A549 (cell line): Measurements from ENCODE around the gene CD58.

Experiments used
- CHD4 ChIP-seq: fragments of 200-600 bp; sonication (generic); IDR thresholded peaks from 2 replicates; pipeline ENCODE4 v1.6.1; 2016; ENCODE audit warnings: antibody characterized with exemption, mild to moderate bottlenecking, borderline replicate concordance
- EHMT2 ChIP-seq: fragments of 200-600 bp; sonication (generic); IDR thresholded peaks from 2 replicates; pipeline ENCODE4 v1.6.1; 2016; ENCODE audit warnings: antibody characterized with exemption, low read depth, mild to moderate bottlenecking, moderate library complexity
- KDM1A ChIP-seq: fragments of 200-600 bp; sonication (generic); IDR thresholded peaks from 2 replicates; pipeline ENCODE4 v1.6.1; 2016; ENCODE audit warnings: low read depth, mild to moderate bottlenecking
- POLR2A ChIP-seq: IDR thresholded peaks from 2 replicates; pipeline ENCODE4 v1.6.1; 2012; ENCODE audit warnings: mild to moderate bottlenecking, low read length
- RCOR1 ChIP-seq: fragments of 150-350 bp; IDR thresholded peaks from 2 replicates; pipeline ENCODE4 v1.6.1; 2014; ENCODE audit warnings: antibody characterized with exemption, low read length, low read depth
- TP53 ChIP-seq: fragments of 250-450 bp; sonication (Bioruptor Pico); IDR thresholded peaks from 2 replicates; pipeline ENCODE4 v1.5.0; 2021; ENCODE audit warnings: mild to moderate bottlenecking, moderate library complexity
- TF ChIP-seq, protein P1 (sequence below): fragments of >200 bp; sonication (Bioruptor Twin); formaldehyde crosslinking; IDR thresholded peaks from 3 replicates; pipeline ENCODE4 v1.5.1; 2016
- TF ChIP-seq, protein P2 (sequence below): fragments of 200-600 bp; sonication (generic); IDR thresholded peaks from 2 replicates; pipeline ENCODE4 v1.6.1; 2016; ENCODE audit warnings: antibody characterized with exemption, mild to moderate bottlenecking, moderate library complexity
- TF ChIP-seq, protein P3 (sequence below): IDR thresholded peaks from 2 replicates; pipeline ENCODE4 v1.6.1; 2012

DNA sequence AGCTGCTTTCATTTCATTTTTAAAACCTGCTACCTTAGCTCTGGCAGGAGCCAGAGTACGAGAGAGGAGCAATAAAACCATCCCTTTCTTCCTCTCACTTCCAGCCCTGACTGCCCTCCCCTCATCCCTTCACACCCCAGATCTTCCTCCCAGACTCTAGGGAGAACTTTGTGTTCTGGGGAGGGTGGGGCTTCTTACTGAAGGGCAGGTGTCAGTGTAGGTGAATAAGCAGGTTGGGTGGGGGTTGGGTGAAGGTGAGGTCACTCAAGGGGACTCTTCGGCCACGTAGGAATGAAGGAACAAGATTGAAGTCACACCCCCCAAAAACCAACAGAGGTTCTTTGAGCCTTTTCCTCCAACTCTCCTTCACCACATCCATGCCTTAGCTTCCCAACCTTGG is 88.9 kb downstream of the CD58 start:
- TF ChIP-seq CHD4 (no peak), TP53 (no peak), POLR2A (no peak), KDM1A (no peak), RCOR1 (no peak), EHMT2 (no peak)
- TF ChIP-seq, protein P1, sequence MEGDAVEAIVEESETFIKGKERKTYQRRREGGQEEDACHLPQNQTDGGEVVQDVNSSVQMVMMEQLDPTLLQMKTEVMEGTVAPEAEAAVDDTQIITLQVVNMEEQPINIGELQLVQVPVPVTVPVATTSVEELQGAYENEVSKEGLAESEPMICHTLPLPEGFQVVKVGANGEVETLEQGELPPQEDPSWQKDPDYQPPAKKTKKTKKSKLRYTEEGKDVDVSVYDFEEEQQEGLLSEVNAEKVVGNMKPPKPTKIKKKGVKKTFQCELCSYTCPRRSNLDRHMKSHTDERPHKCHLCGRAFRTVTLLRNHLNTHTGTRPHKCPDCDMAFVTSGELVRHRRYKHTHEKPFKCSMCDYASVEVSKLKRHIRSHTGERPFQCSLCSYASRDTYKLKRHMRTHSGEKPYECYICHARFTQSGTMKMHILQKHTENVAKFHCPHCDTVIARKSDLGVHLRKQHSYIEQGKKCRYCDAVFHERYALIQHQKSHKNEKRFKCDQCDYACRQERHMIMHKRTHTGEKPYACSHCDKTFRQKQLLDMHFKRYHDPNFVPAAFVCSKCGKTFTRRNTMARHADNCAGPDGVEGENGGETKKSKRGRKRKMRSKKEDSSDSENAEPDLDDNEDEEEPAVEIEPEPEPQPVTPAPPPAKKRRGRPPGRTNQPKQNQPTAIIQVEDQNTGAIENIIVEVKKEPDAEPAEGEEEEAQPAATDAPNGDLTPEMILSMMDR = no peak
- TF ChIP-seq, protein P2, sequence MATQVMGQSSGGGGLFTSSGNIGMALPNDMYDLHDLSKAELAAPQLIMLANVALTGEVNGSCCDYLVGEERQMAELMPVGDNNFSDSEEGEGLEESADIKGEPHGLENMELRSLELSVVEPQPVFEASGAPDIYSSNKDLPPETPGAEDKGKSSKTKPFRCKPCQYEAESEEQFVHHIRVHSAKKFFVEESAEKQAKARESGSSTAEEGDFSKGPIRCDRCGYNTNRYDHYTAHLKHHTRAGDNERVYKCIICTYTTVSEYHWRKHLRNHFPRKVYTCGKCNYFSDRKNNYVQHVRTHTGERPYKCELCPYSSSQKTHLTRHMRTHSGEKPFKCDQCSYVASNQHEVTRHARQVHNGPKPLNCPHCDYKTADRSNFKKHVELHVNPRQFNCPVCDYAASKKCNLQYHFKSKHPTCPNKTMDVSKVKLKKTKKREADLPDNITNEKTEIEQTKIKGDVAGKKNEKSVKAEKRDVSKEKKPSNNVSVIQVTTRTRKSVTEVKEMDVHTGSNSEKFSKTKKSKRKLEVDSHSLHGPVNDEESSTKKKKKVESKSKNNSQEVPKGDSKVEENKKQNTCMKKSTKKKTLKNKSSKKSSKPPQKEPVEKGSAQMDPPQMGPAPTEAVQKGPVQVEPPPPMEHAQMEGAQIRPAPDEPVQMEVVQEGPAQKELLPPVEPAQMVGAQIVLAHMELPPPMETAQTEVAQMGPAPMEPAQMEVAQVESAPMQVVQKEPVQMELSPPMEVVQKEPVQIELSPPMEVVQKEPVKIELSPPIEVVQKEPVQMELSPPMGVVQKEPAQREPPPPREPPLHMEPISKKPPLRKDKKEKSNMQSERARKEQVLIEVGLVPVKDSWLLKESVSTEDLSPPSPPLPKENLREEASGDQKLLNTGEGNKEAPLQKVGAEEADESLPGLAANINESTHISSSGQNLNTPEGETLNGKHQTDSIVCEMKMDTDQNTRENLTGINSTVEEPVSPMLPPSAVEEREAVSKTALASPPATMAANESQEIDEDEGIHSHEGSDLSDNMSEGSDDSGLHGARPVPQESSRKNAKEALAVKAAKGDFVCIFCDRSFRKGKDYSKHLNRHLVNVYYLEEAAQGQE = no peak
- TF ChIP-seq, protein P3, sequence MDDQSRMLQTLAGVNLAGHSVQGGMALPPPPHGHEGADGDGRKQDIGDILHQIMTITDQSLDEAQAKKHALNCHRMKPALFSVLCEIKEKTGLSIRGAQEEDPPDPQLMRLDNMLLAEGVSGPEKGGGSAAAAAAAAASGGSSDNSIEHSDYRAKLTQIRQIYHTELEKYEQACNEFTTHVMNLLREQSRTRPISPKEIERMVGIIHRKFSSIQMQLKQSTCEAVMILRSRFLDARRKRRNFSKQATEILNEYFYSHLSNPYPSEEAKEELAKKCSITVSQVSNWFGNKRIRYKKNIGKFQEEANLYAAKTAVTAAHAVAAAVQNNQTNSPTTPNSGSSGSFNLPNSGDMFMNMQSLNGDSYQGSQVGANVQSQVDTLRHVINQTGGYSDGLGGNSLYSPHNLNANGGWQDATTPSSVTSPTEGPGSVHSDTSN = no peak
